Endothelial cell of umbilical vein (primary cell): ENCODE results near the gene VPS13A.

Experiments used
- CTCF ChIP-seq, 2 donors: IDR thresholded peaks; 1 replicate in 1 of 2; 2 replicates in 1 of 2; pipeline ENCODE4 v1.5.1; 2011; ENCODE audit warnings: low read length in 2 of 2, mild to moderate bottlenecking in 2 of 2, moderate library complexity in 2 of 2, control low read depth in 1 of 2, inconsistent platforms in 1 of 2, low read depth in 1 of 2; ENCODE audit not compliant: insufficient read depth in 1 of 2; ENCODE audit errors: extremely low read depth in 1 of 2
- EZH2 ChIP-seq: IDR thresholded peaks from 2 replicates; pipeline ENCODE4 v1.6.1; 2012; ENCODE audit warnings: borderline replicate concordance, low read depth, mild to moderate bottlenecking, moderate library complexity, low read length, inconsistent platforms; ENCODE audit not compliant: severe bottlenecking
- FOS ChIP-seq: IDR thresholded peaks from 2 replicates; pipeline ENCODE4 v1.6.1; 2011; ENCODE audit warnings: mild to moderate bottlenecking, low read length, moderate library complexity, borderline replicate concordance; ENCODE audit not compliant: insufficient read depth
- JUN ChIP-seq: IDR thresholded peaks from 2 replicates; pipeline ENCODE4 v1.6.1; 2011; ENCODE audit warnings: borderline replicate concordance, low read depth; ENCODE audit not compliant: insufficient read length, insufficient read depth
- MAX ChIP-seq: IDR thresholded peaks from 2 replicates; pipeline ENCODE4 v1.6.1; 2011; ENCODE audit not compliant: insufficient read depth, insufficient read length
- POLR2A ChIP-seq: IDR thresholded peaks from 2 replicates; pipeline ENCODE4 v1.6.1; 2012; ENCODE audit warnings: low read depth, mild to moderate bottlenecking, control low read depth, low read length

- TF ChIP-seq EZH2: no peak
- TF ChIP-seq CTCF (IDR thresholded peaks at IDR 0.05; ENCODE audit: extremely low read depth in 1 of 2, insufficient read depth in 1 of 2, low read depth in 1 of 2, low read length in 2 of 2): no peak
- no peak for TF ChIP-seq MAX
- TF ChIP-seq POLR2A: no peak
- TF ChIP-seq JUN: no peak
- no peak for TF ChIP-seq FOS
Observed at GRCh38 chr9:77462066-77462465, 284.7 kb downstream of the VPS13A start.
